ENCODE results near the gene STX18. TPM values are rescaled to one million over a fixed set of nuclear protein-coding genes. Genes with fewer than 3 reads are reported as not detected.

STX18 gene
- total RNA-seq, 1 experiment from 2014 or later, result 20.9 TPM

GRCh38 chr4:4428966-4429875 is 112.6 kb downstream of the STX18 start:
- H3K4ac ChIP-seq (ENCODE audit: low read depth, low read length), result no peak overlapping the region
- no peaks in the 10 kb centered on the region for H3K27me3 ChIP-seq (ENCODE audit: insufficient read depth, low read length)
- no peak overlapping the region for H2BK20ac ChIP-seq (ENCODE audit: low read depth, low read length, poor library complexity, severe bottlenecking)
- no peak for DNase-seq
- no peak overlapping the region for H2AFZ ChIP-seq (ENCODE audit: low read length)
- H3K79me1 ChIP-seq (ENCODE audit: insufficient read depth, low read depth, low read length, poor library complexity, severe bottlenecking), result no peaks in the 10 kb centered on the region
- H3K56ac ChIP-seq (ENCODE audit: insufficient read length, low read depth, low read length), result no peak overlapping the region
- no peak overlapping the region for H3T11ph ChIP-seq (ENCODE audit: low read length)
- Mint-ChIP-seq H3K27me3 (ENCODE audit: low read depth) (peaks cover 8% of the 10 kb centered on the region), H3K36me3 (ENCODE audit: insufficient read depth in 1 of 3, low read depth in 3 of 3) (peaks cover 0 to 2% (median 2%) of the 10 kb centered on the region in 3 experiments; a peak in 3 of 7 replicates), H3K27ac (no peak overlapping the region), H3K4me3 (no peak overlapping the region), H3K4me1 (peaks cover 45 to 49% of the 10 kb centered on the region in 2 experiments), H3K9me3 (no peaks in the 10 kb centered on the region)
- no peak overlapping the region for H3K4me2 ChIP-seq (ENCODE audit: insufficient read depth, insufficient read length, low read length)
- no peak overlapping the region for H3K9ac ChIP-seq (ENCODE audit: extremely low read depth, insufficient read length, low read length)
- H2BK5ac ChIP-seq (ENCODE audit: insufficient read length, low read length), result no peak overlapping the region
- H3K9me3 ChIP-seq (ENCODE audit: control insufficient read depth, low read depth, low read length), result no peaks in the 10 kb centered on the region
- no peak overlapping the region for H3K23ac ChIP-seq (ENCODE audit: insufficient read length, low read depth, low read length)
- H4K91ac ChIP-seq (ENCODE audit: insufficient read length, low read depth, low read length), result no peak overlapping the region
- no peaks in the 10 kb centered on the region for H3K23me2 ChIP-seq (ENCODE audit: insufficient read length, low read depth, low read length, poor library complexity, severe bottlenecking)
- H4K5ac ChIP-seq (ENCODE audit: insufficient read length, low read depth, low read length), result no peak overlapping the region
- H2BK12ac ChIP-seq (ENCODE audit: insufficient read length, low read depth, low read length), result no peak overlapping the region
- H2BK120ac ChIP-seq (ENCODE audit: low read depth, low read length, poor library complexity, severe bottlenecking), result no peak overlapping the region
- no CpG with 5 or more reads among the region's 10 CpGs for WGBS (ENCODE audit: extremely low coverage, insufficient read length, low lambda C conversion rate)
- TF ChIP-seq, protein P1, sequence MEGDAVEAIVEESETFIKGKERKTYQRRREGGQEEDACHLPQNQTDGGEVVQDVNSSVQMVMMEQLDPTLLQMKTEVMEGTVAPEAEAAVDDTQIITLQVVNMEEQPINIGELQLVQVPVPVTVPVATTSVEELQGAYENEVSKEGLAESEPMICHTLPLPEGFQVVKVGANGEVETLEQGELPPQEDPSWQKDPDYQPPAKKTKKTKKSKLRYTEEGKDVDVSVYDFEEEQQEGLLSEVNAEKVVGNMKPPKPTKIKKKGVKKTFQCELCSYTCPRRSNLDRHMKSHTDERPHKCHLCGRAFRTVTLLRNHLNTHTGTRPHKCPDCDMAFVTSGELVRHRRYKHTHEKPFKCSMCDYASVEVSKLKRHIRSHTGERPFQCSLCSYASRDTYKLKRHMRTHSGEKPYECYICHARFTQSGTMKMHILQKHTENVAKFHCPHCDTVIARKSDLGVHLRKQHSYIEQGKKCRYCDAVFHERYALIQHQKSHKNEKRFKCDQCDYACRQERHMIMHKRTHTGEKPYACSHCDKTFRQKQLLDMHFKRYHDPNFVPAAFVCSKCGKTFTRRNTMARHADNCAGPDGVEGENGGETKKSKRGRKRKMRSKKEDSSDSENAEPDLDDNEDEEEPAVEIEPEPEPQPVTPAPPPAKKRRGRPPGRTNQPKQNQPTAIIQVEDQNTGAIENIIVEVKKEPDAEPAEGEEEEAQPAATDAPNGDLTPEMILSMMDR (conservative IDR thresholded peaks at IDR 0.05), result no peak
- no peak overlapping the region for H2AK5ac ChIP-seq (ENCODE audit: insufficient read length, low read length)
- no peak overlapping the region for H4K8ac ChIP-seq (replicated peaks; ENCODE audit: insufficient read length, low read depth, low read length)
- H3K18ac ChIP-seq (ENCODE audit: insufficient read length, low read depth, low read length), result no peak overlapping the region
- H3K27ac ChIP-seq (ENCODE audit: insufficient read length, low read depth, low read length), result no peak overlapping the region
- no peak overlapping the region for H2BK15ac ChIP-seq (ENCODE audit: low read depth, low read length)
- no peak overlapping the region for H3K14ac ChIP-seq (ENCODE audit: insufficient read depth, low read length)
- peaks cover 30% of the 10 kb centered on the region for H3K4me1 ChIP-seq (ENCODE audit: insufficient read depth, low read length)
- H4K20me1 ChIP-seq (ENCODE audit: control insufficient read depth, insufficient read depth, insufficient read length), result no peaks in the 10 kb centered on the region
- H3K79me2 ChIP-seq (ENCODE audit: insufficient read depth, low read length), result no peaks in the 10 kb centered on the region
